ENCODE data around the gene DCC.

The DCC gene, protein sequence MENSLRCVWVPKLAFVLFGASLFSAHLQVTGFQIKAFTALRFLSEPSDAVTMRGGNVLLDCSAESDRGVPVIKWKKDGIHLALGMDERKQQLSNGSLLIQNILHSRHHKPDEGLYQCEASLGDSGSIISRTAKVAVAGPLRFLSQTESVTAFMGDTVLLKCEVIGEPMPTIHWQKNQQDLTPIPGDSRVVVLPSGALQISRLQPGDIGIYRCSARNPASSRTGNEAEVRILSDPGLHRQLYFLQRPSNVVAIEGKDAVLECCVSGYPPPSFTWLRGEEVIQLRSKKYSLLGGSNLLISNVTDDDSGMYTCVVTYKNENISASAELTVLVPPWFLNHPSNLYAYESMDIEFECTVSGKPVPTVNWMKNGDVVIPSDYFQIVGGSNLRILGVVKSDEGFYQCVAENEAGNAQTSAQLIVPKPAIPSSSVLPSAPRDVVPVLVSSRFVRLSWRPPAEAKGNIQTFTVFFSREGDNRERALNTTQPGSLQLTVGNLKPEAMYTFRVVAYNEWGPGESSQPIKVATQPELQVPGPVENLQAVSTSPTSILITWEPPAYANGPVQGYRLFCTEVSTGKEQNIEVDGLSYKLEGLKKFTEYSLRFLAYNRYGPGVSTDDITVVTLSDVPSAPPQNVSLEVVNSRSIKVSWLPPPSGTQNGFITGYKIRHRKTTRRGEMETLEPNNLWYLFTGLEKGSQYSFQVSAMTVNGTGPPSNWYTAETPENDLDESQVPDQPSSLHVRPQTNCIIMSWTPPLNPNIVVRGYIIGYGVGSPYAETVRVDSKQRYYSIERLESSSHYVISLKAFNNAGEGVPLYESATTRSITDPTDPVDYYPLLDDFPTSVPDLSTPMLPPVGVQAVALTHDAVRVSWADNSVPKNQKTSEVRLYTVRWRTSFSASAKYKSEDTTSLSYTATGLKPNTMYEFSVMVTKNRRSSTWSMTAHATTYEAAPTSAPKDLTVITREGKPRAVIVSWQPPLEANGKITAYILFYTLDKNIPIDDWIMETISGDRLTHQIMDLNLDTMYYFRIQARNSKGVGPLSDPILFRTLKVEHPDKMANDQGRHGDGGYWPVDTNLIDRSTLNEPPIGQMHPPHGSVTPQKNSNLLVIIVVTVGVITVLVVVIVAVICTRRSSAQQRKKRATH (N-terminal part only)

DNA sequence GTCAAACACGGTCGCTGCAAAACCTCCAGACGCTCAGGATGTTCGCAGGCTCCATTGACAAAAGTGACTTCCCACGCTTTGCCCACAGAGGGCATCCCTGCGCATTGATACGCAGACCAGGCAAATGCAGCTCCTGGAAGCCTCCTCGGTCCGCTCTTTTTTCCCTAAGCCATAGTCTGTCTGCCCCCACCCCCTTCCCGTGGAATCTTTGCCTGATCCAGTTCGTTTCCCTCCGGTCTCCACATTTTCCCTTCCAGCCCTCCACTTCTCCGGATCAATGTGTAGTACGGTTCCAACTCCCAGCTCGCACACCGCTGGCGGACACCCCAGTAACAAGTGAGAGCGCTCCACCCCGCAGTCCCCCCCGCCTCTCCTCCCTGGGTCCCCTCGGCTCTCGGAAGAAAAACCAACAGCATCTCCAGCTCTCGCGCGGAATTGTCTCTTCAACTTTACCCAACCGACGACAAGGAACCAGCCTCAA, at the start of gene DCC:
DCC (plus strand) TSS at position 307 of the 481 bp plus-strand sequence. CDS start 591 bp downstream, outside the sequence.
- H3K79me2 ChIP-seq (ENCODE audit: control insufficient read depth, insufficient read depth, low read length, unreplicated experiment), result no peaks in the 10 kb centered on the region
- H3K4me1 ChIP-seq (ENCODE audit: control insufficient read depth, insufficient read depth, low read length, unreplicated experiment), result no peaks in the 10 kb centered on the region
- H3K27me3 ChIP-seq (ENCODE audit: insufficient read depth, low read length), result peaks cover 25% of the 10 kb centered on the region
- no peak within 1 kb of the TSS for H2AFZ ChIP-seq (ENCODE audit: low read length, unreplicated experiment)
- H3K36me3 ChIP-seq (ENCODE audit: insufficient read depth, low read length), result no peaks in the 10 kb centered on the region
- H3K27ac ChIP-seq (ENCODE audit: low read depth, low read length), result no peak within 1 kb of the TSS
- H3K4me3 ChIP-seq (ENCODE audit: low read depth, low read length), result no peak within 1 kb of the TSS

- Histone ChIP-seq H2AFZ (ENCODE audit: low read length, unreplicated experiment) (no peak overlapping the region), H3K4me3 (ENCODE audit: low read depth, low read length) (no peak overlapping the region), H3K79me2 (ENCODE audit: control insufficient read depth, insufficient read depth, low read length, unreplicated experiment) (no peaks in the 10 kb centered on the region), H3K27me3 (ENCODE audit: insufficient read depth, low read length) (no peaks in the 10 kb centered on the region), H3K4me1 (ENCODE audit: control insufficient read depth, insufficient read depth, low read length, unreplicated experiment) (no peaks in the 10 kb centered on the region), H3K36me3 (ENCODE audit: insufficient read depth, low read length) (no peaks in the 10 kb centered on the region), H3K27ac (ENCODE audit: low read depth, low read length) (no peak overlapping the region)
Measured at GRCh38 chr18:52310651-52311050, 29.3 kb upstream of the DCC start.

GRCh38 chr18:52311331-52311730, 28.7 kb upstream of the DCC start:
- Histone ChIP-seq H3K27me3 (ENCODE audit: insufficient read depth, low read length) (no peaks in the 10 kb centered on the region), H3K4me3 (ENCODE audit: low read depth, low read length) (no peak overlapping the region), H2AFZ (ENCODE audit: low read length, unreplicated experiment) (no peak overlapping the region), H3K79me2 (ENCODE audit: control insufficient read depth, insufficient read depth, low read length, unreplicated experiment) (no peaks in the 10 kb centered on the region), H3K27ac (ENCODE audit: low read depth, low read length) (no peak overlapping the region), H3K4me1 (ENCODE audit: control insufficient read depth, insufficient read depth, low read length, unreplicated experiment) (no peaks in the 10 kb centered on the region), H3K36me3 (ENCODE audit: insufficient read depth, low read length) (no peaks in the 10 kb centered on the region)

- Histone ChIP-seq H3K27me3 (ENCODE audit: insufficient read depth, low read length) (no peaks in the 10 kb centered on the region), H3K36me3 (ENCODE audit: insufficient read depth, low read length) (no peaks in the 10 kb centered on the region), H3K27ac (ENCODE audit: low read depth, low read length) (no peak overlapping the region), H3K79me2 (ENCODE audit: control insufficient read depth, insufficient read depth, low read length, unreplicated experiment) (no peaks in the 10 kb centered on the region), H2AFZ (ENCODE audit: low read length, unreplicated experiment) (no peak overlapping the region), H3K4me3 (ENCODE audit: low read depth, low read length) (no peak overlapping the region), H3K4me1 (ENCODE audit: control insufficient read depth, insufficient read depth, low read length, unreplicated experiment) (no peaks in the 10 kb centered on the region)
Measured at GRCh38 chr18:52312346-52312745, 27.7 kb upstream of the DCC start.

- no peaks in the 10 kb centered on the region for H3K4me1 ChIP-seq (ENCODE audit: control insufficient read depth, insufficient read depth, low read length, unreplicated experiment)
Measured at GRCh38 chr18:52313213-52313612, 26.8 kb upstream of the DCC start.

GRCh38 chr18:52319424-52319983, 20.5 kb upstream of the DCC start:
- no peak overlapping the region for H3K27ac ChIP-seq (ENCODE audit: low read depth, low read length)
- H3K4me3 ChIP-seq (ENCODE audit: low read depth, low read length), result no peak overlapping the region
- no peaks in the 10 kb centered on the region for H3K79me2 ChIP-seq (ENCODE audit: control insufficient read depth, insufficient read depth, low read length, unreplicated experiment)
- no peak overlapping the region for H2AFZ ChIP-seq (ENCODE audit: low read length, unreplicated experiment)
- H3K36me3 ChIP-seq (ENCODE audit: insufficient read depth, low read length), result no peaks in the 10 kb centered on the region
- H3K27me3 ChIP-seq (ENCODE audit: insufficient read depth, low read length), result no peaks in the 10 kb centered on the region
- no peaks in the 10 kb centered on the region for H3K4me1 ChIP-seq (ENCODE audit: control insufficient read depth, insufficient read depth, low read length, unreplicated experiment)

More at GRCh38 chr18:52313213-52313612, 26.8 kb upstream of the DCC start:
- no peaks in the 10 kb centered on the region for H3K79me2 ChIP-seq (ENCODE audit: control insufficient read depth, insufficient read depth, low read length, unreplicated experiment)
- no peak overlapping the region for H3K27ac ChIP-seq (ENCODE audit: low read depth, low read length)
- no peaks in the 10 kb centered on the region for H3K36me3 ChIP-seq (ENCODE audit: insufficient read depth, low read length)
- no peak overlapping the region for H2AFZ ChIP-seq (ENCODE audit: low read length, unreplicated experiment)
- H3K4me3 ChIP-seq (ENCODE audit: low read depth, low read length), result no peak overlapping the region
- no peaks in the 10 kb centered on the region for H3K27me3 ChIP-seq (ENCODE audit: insufficient read depth, low read length)

DNA sequence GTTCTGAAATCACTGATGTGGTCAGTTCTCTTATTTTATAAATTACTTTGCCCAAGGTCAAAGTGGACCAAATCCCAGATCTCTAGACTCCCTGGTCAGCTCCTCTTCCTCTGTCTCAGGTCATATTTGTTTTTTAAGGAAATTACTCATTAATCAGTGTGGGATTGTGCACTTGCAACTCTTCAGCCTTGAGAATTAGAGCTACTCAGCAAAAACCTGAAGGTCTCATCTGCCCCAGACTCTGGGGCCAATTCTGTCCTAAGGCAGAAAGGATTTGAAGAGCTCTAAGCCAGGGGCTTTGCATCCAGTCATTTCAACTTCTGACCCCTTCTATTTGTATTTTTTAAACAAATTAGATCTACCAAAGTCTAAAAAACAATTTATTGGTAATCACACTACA, 17.7 kb upstream of the DCC start:
- Histone ChIP-seq H3K27ac (ENCODE audit: low read depth, low read length) (no peak overlapping the region), H3K27me3 (ENCODE audit: insufficient read depth, low read length) (no peaks in the 10 kb centered on the region), H3K79me2 (ENCODE audit: control insufficient read depth, insufficient read depth, low read length, unreplicated experiment) (no peaks in the 10 kb centered on the region), H3K4me3 (ENCODE audit: low read depth, low read length) (no peak overlapping the region), H3K36me3 (ENCODE audit: insufficient read depth, low read length) (no peaks in the 10 kb centered on the region), H2AFZ (ENCODE audit: low read length, unreplicated experiment) (no peak overlapping the region), H3K4me1 (ENCODE audit: control insufficient read depth, insufficient read depth, low read length, unreplicated experiment) (no peaks in the 10 kb centered on the region)

GRCh38 chr18:52323802-52324201, 16.2 kb upstream of the DCC start:
- no peak overlapping the region for H3K4me3 ChIP-seq (ENCODE audit: low read depth, low read length)
- no peak overlapping the region for H2AFZ ChIP-seq (ENCODE audit: low read length, unreplicated experiment)
- H3K79me2 ChIP-seq (ENCODE audit: control insufficient read depth, insufficient read depth, low read length, unreplicated experiment), result no peaks in the 10 kb centered on the region
- no peaks in the 10 kb centered on the region for H3K4me1 ChIP-seq (ENCODE audit: control insufficient read depth, insufficient read depth, low read length, unreplicated experiment)
- H3K27me3 ChIP-seq (ENCODE audit: insufficient read depth, low read length), result no peaks in the 10 kb centered on the region
- H3K36me3 ChIP-seq (ENCODE audit: insufficient read depth, low read length), result no peaks in the 10 kb centered on the region
- no peak overlapping the region for H3K27ac ChIP-seq (ENCODE audit: low read depth, low read length)

DNA sequence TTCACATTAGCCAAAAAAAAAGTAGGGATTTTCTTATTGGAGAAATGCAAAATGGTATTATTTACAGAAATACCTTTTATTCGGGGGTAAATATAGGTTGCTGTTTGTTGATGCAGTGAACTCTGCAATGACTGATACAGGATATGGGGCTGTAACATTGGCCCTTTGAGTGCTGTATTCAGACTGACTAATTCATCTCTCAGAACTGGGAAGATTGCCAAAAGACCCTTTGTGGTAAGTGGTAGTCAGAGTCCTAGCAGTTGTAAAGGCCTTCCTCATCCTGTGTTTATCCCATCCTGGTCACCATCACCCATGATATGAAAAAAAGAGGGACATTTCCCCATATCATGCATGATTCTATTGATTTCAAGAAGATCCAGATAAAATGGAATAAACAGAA, 14.0 kb upstream of the DCC start:
- H2AFZ ChIP-seq (ENCODE audit: low read length, unreplicated experiment), result no peak overlapping the region
- no peaks in the 10 kb centered on the region for H3K79me2 ChIP-seq (ENCODE audit: control insufficient read depth, insufficient read depth, low read length, unreplicated experiment)
- H3K27ac ChIP-seq (ENCODE audit: low read depth, low read length), result no peak overlapping the region
- no peak overlapping the region for H3K4me3 ChIP-seq (ENCODE audit: low read depth, low read length)
- no peaks in the 10 kb centered on the region for H3K36me3 ChIP-seq (ENCODE audit: insufficient read depth, low read length)
- no peaks in the 10 kb centered on the region for H3K27me3 ChIP-seq (ENCODE audit: insufficient read depth, low read length)
- no peaks in the 10 kb centered on the region for H3K4me1 ChIP-seq (ENCODE audit: control insufficient read depth, insufficient read depth, low read length, unreplicated experiment)

DNA sequence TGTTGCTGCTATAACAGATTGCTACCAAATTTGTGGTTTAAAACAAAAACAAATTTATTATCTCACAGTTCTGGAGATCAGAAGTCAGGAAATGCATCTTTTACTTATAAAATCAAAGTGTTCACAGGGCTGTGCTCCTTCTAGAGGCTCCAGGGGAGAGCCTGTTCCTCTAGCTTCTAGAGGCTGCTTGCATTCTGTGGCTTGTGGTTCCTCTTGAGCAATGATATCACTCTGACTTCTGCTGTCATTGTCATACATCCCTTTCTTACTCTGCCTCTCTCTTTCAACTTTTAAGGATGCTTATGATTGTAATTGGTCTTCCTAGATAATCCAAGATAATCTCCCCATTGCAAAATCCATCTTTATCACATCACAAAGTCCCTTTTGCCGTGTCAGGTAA, 6.1 kb upstream of the DCC start:
- peaks cover under 1% of the 10 kb centered on the region; the same call in 1 of the 2 replicates for H3K27me3 ChIP-seq (ENCODE audit: insufficient read depth, low read length)
- H3K4me1 ChIP-seq (ENCODE audit: control insufficient read depth, insufficient read depth, low read length, unreplicated experiment), result no peaks in the 10 kb centered on the region
- H2AFZ ChIP-seq (ENCODE audit: low read length, unreplicated experiment), result no peak overlapping the region
- H3K36me3 ChIP-seq (ENCODE audit: insufficient read depth, low read length), result no peaks in the 10 kb centered on the region
- no peak overlapping the region for H3K4me3 ChIP-seq (ENCODE audit: low read depth, low read length)
- H3K27ac ChIP-seq (ENCODE audit: low read depth, low read length), result no peak overlapping the region
- H3K79me2 ChIP-seq (ENCODE audit: control insufficient read depth, insufficient read depth, low read length, unreplicated experiment), result no peaks in the 10 kb centered on the region

Data from ACC112 (cell line).